SU-DHL-6 (cell line): ENCODE measurements around the gene CEBPG.

Experiments used
- H2AFZ ChIP-seq: fragments of 200-600 bp; sonication (generic); 2 replicates; pipeline ENCODE4 v1.6.1; 2014; ENCODE audit warnings: low read depth, mild to moderate bottlenecking, moderate library complexity, mixed read lengths, antibody characterized with exemption, low read length; ENCODE audit not compliant: severe bottlenecking
- H3F3A ChIP-seq: fragments of 200-600 bp; shearing (Covaris generic); 2 replicates; pipeline ENCODE4 v1.6.0; 2016; ENCODE audit warnings: antibody characterized with exemption, mild to moderate bottlenecking; ENCODE audit not compliant: insufficient read depth
- H3K27ac ChIP-seq: fragments of 200-600 bp; sonication (generic); 2 replicates; pipeline ENCODE4 v1.5.1; 2016; ENCODE audit warnings: low read depth, mild to moderate bottlenecking, low read length, moderate library complexity, mixed read lengths
- H3K27me3 ChIP-seq: fragments of 200-600 bp; sonication (generic), shearing (Covaris generic); 2 replicates; pipeline ENCODE4 v1.6.0; 2014; ENCODE audit warnings: mild to moderate bottlenecking, low read length
- H3K36me3 ChIP-seq: fragments of 200-600 bp; sonication (generic); 2 replicates; pipeline ENCODE4 v1.6.1; 2014; ENCODE audit warnings: mild to moderate bottlenecking, low read length, mixed read lengths
- H3K4me2 ChIP-seq: fragments of 300-600, 200-600 bp; shearing (Covaris generic), sonication (generic); 2 replicates; pipeline ENCODE4 v1.6.0; 2014; ENCODE audit warnings: low read length, low read depth, mild to moderate bottlenecking; ENCODE audit not compliant: poor library complexity, severe bottlenecking
- H3K4me3 ChIP-seq: fragments of 200-600 bp; sonication (generic); 2 replicates; pipeline ENCODE4 v1.5.1; 2014; ENCODE audit warnings: antibody characterized with exemption, low read length, mild to moderate bottlenecking, mixed read lengths; ENCODE audit not compliant: insufficient read depth, poor library complexity, severe bottlenecking
- H3K79me2 ChIP-seq: fragments of 200-600 bp; sonication (generic); 2 replicates; pipeline ENCODE4 v1.6.1; 2014; ENCODE audit warnings: mild to moderate bottlenecking, low read length, moderate library complexity; ENCODE audit not compliant: insufficient read depth
- H3K9ac ChIP-seq: fragments of 200-600 bp; sonication (generic); 2 replicates; pipeline ENCODE4 v1.7.0; 2014; ENCODE audit warnings: mild to moderate bottlenecking, low read length
- H3K9me2 ChIP-seq: fragments of 200-600 bp; sonication (generic); replicated peaks from 2 replicates; pipeline ENCODE4 v1.6.1; 2014; ENCODE audit warnings: low read length; ENCODE audit not compliant: insufficient read depth
- H3K9me3 ChIP-seq: fragments of 200-600 bp; sonication (generic); 2 replicates; pipeline ENCODE4 v1.6.1; 2014; ENCODE audit warnings: low read length, mixed read lengths; ENCODE audit not compliant: insufficient read depth
- H4K20me1 ChIP-seq: fragments of 200-600 bp; sonication (generic); 2 replicates; pipeline ENCODE4 v1.6.1; 2014; ENCODE audit warnings: low read depth, mild to moderate bottlenecking, antibody characterized with exemption, low read length, moderate library complexity, mixed read lengths
- CTCF ChIP-seq: fragments of 200-600 bp; sonication (generic); IDR thresholded peaks from one replicate; pipeline ENCODE4 v1.5.1; 2017; ENCODE audit warnings: antibody characterized with exemption, mild to moderate bottlenecking, low read length, moderate library complexity; ENCODE audit not compliant: insufficient read depth, poor library complexity, severe bottlenecking
- EZH2phosphoT487 ChIP-seq: fragments of 200-600 bp; sonication (generic), shearing (Covaris generic); conservative IDR thresholded peaks from 2 replicates; pipeline ENCODE4 v1.6.1; 2018; ENCODE audit warnings: mild to moderate bottlenecking, antibody characterized with exemption, low read length, moderate library complexity, mixed read lengths

CEBPG gene

GRCh38 chr19:33414667-33415605 is 41.4 kb downstream of the CEBPG start:
- H3K9ac ChIP-seq: no peak overlapping the region
- H3K4me3 ChIP-seq: no peak overlapping the region
- no peaks in the 10 kb centered on the region for H3K9me2 ChIP-seq
- H3K79me2 ChIP-seq: no peaks in the 10 kb centered on the region
- no peaks in the 10 kb centered on the region for H3K9me3 ChIP-seq
- no peaks in the 10 kb centered on the region for H3K36me3 ChIP-seq
- H3K27ac ChIP-seq: no peak overlapping the region
- no peaks in the 10 kb centered on the region for H4K20me1 ChIP-seq
- no peak overlapping the region for H2AFZ ChIP-seq
- H3K4me2 ChIP-seq: no peak overlapping the region
- no peaks in the 10 kb centered on the region for H3K27me3 ChIP-seq
- H3F3A ChIP-seq: no peaks in the 10 kb centered on the region
- no peak for TF ChIP-seq EZH2phosphoT487
- no peak for TF ChIP-seq CTCF

- Histone ChIP-seq H3K9ac (no peak overlapping the region), H3K79me2 (no peaks in the 10 kb centered on the region), H3F3A (no peaks in the 10 kb centered on the region), H3K9me3 (no peaks in the 10 kb centered on the region), H3K36me3 (no peaks in the 10 kb centered on the region), H4K20me1 (no peaks in the 10 kb centered on the region), H3K27ac (no peak overlapping the region), H3K9me2 (no peaks in the 10 kb centered on the region), H3K4me2 (no peak overlapping the region), H3K27me3 (no peaks in the 10 kb centered on the region), H2AFZ (no peak overlapping the region), H3K4me3 (no peak overlapping the region)
- TF ChIP-seq EZH2phosphoT487 (no peak), CTCF (peak; percentile 47)
These were observed 43.1 kb downstream of the CEBPG start for GRCh38 chr19:33416307-33417215.

GRCh38 chr19:33417751-33418150 is 44.2 kb downstream of the CEBPG start:
- TF ChIP-seq EZH2phosphoT487 (no peak), CTCF (no peak)

More at GRCh38 chr19:33417751-33418150, 44.2 kb downstream of the CEBPG start:
- Histone ChIP-seq H3K27ac (no peak overlapping the region), H3K9me2 (no peaks in the 10 kb centered on the region), H3F3A (no peaks in the 10 kb centered on the region), H3K4me2 (no peak overlapping the region), H3K27me3 (no peaks in the 10 kb centered on the region; the same call in 1 of the 2 replicates), H3K4me3 (no peak overlapping the region), H3K9ac (no peak overlapping the region), H3K36me3 (no peaks in the 10 kb centered on the region), H3K79me2 (no peaks in the 10 kb centered on the region), H3K9me3 (no peaks in the 10 kb centered on the region), H2AFZ (no peak overlapping the region), H4K20me1 (no peaks in the 10 kb centered on the region)
